Peyer's patch (tissue), 4 donors: ENCODE measurements around the gene AHCY.
"Not testable (repeated sequence)": the region's sequence is repeated elsewhere in the genome, so short reads cannot be mapped to it uniquely, and the experiment has no call there.

Source experiments
- POLR2A ChIP-seq, 2 donors: fragments of 450-650 bp; IDR thresholded peaks; one replicate each; pipeline ENCODE4 v1.5.1; 2017; ENCODE audit warnings: antibody characterized with exemption in 2 of 2, mild to moderate bottlenecking in 2 of 2, moderate library complexity in 2 of 2
- TF ChIP-seq, protein P1 (sequence below), 6 experiments: fragments of 450-650 bp in 4 of 6; fragments of 200-600 bp in 2 of 6; sonication (generic) in 1 of 6; IDR thresholded peaks; one replicate each; pipeline ENCODE4 v1.5.1; 2017 to 2019; ENCODE audit warnings: antibody characterized with exemption in 6 of 6, mild to moderate bottlenecking in 3 of 6, moderate library complexity in 1 of 6

DNA sequence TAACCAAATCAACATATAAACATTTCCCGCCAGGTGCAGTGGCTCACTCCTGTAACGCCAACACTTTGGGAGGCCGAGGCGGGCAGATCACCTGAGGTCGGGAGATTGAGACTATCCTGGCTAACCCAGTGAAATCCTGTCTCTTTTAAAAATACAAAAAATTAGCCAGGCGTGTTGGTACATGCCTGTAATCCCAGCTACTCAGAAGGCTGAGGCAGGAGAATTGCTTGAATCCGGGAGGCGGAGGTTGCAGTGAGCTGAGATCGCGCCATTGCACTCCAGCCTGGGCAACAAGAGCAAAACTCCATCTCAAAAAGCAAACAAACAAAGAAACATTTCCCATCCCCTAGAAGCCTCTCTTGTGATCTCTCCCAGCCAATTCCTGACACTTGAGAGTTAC lies 37.6 kb upstream of the AHCY start:
- TF ChIP-seq, protein P1, sequence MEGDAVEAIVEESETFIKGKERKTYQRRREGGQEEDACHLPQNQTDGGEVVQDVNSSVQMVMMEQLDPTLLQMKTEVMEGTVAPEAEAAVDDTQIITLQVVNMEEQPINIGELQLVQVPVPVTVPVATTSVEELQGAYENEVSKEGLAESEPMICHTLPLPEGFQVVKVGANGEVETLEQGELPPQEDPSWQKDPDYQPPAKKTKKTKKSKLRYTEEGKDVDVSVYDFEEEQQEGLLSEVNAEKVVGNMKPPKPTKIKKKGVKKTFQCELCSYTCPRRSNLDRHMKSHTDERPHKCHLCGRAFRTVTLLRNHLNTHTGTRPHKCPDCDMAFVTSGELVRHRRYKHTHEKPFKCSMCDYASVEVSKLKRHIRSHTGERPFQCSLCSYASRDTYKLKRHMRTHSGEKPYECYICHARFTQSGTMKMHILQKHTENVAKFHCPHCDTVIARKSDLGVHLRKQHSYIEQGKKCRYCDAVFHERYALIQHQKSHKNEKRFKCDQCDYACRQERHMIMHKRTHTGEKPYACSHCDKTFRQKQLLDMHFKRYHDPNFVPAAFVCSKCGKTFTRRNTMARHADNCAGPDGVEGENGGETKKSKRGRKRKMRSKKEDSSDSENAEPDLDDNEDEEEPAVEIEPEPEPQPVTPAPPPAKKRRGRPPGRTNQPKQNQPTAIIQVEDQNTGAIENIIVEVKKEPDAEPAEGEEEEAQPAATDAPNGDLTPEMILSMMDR (IDR thresholded peaks at IDR 0.05) = not testable (repeated sequence)
- not testable (repeated sequence) for TF ChIP-seq POLR2A (IDR thresholded peaks at IDR 0.05)
